HG02759 (cell line): ENCODE measurements around the gene NT5C2.
A peak's percentile ranks its signal among the peaks of the same experiment; 100 is the strongest.

Experiments used
- ATAC-seq: cut with Tn5 transposase; IDR thresholded peaks from one replicate; pipeline ENCODE4 v1.9.1; 2021; ENCODE audit warnings: mild to moderate bottlenecking, moderate library complexity; ENCODE audit not compliant: unreplicated experiment

NT5C2 gene

GRCh38 chr10:103125323-103126267, 67.5 kb downstream of the NT5C2 start:
- peak; percentile 81 for ATAC-seq

DNA sequence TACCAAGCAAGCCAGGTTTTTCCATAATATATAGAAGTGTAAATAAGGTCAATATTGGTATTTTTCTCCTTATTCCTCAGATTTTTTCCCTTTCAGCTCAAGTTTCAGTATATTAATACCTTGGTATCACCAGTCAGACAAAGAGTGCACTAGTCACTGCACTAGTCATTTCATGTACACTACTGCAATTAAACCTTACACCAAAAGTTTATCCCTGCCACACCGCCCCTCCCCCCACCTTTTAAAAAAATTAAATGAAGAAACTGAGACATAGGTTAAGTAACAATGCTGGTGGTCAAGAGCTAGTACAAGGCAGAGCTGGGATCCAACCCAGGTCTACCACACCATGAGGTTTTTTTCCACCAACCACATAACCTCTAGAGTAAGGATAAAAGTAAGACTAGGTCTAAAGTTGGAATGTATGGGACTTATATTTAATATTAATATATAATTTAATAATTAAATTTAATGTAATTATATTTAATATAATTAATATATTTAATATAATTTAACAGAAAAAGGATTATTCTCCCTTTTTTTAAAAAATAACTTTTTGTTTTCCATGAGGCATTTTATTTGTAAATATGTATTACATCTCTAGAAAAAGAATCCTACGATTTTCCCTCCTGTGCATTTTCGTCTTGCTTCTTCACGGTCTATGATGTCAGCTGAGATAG, 68.5 kb downstream of the NT5C2 start:
- no peak for ATAC-seq

DNA sequence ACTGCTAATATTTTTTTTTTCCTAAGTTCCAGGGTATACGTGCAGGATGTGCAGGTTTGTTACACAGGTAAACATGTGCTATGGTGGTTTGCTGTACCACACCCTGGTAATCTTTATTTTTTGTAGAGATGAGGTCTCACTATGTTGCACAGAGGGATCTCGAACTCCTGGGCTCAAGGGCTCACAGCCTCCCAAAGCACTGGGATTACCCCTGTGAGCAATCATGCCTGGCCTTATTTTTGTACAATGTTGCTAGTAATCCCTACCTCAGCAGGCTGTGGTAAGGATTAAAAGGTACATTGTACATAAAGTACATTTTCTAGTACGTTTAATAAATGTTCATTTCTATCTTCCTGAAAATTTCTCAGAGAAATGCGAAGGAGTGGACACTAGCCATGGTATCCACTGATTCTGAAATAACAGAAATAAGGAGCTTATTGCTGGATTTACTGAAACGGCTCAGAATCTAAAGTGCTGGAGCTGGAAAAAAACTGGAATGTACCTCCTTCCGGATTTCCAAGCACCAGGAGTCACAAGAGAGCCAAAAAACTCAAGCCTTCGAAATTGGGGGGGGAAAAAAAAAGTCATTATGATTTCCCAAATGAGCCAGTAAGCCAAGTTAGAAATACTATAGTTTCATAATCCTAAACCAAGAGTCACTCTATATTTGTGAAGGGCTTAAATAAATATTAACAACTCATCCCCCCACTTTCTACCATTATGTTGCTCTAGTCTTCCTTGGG, 69.6 kb downstream of the NT5C2 start:
- ATAC-seq = no peak

GRCh38 chr10:103120977-103121735, 71.9 kb downstream of the NT5C2 start:
- ATAC-seq = no peak

DNA sequence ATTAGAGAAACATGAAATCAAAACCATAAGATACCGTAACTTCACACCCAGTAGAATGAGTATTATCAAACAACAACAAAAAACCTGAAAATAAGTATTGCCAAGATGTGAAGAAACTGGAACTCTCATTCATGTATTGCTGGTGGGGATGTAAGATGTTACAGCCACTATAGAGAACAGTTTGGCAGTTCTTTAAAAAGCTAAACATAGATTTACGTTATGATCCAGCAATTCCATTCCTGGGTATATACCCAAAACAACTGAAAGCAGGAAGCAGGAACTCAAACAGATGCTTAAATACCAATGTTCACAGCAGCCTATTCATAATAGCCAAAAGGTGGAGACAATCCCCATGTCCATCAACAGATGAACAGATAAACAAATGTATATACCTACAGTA, 72.5 kb downstream of the NT5C2 start:
- no peak for ATAC-seq

DNA sequence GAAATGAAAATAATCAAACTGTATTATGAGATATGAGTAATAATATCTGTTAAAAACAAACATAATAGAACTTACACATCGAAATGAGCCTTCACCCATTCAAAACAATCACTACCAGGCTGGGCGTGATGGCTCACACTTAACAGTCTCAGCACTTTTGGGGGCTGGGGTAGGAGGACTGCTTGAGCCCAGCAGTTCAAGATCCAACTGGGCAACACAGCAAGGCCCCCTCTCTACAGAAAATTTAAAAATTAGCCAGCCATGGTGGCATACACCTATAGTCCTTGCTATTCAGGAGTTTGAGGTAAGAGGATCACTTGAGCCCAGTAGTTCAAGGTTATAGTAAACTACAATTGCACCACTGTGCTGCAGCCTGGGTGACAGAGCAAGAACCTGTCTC, 75.8 kb downstream of the NT5C2 start:
- ATAC-seq = no peak

DNA sequence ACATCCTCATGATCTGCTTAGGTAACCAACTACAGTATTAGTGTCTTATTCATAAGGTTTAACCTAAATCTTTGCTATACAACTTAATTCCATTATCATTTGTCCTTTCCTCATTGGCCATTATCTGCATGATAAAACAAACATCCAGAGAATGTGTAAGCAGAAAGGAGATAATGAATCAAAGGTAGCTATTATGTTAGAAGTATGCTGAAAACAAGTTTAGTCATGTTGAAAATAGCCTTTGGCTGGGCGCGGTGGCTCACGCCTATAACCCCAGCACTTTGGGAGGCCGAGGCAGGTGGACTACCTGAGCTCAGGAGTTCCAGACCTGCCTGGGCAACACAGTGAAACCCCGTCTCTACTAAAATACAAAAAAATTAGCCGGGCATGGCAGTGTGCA, 78.2 kb downstream of the NT5C2 start:
- no peak for ATAC-seq

DNA sequence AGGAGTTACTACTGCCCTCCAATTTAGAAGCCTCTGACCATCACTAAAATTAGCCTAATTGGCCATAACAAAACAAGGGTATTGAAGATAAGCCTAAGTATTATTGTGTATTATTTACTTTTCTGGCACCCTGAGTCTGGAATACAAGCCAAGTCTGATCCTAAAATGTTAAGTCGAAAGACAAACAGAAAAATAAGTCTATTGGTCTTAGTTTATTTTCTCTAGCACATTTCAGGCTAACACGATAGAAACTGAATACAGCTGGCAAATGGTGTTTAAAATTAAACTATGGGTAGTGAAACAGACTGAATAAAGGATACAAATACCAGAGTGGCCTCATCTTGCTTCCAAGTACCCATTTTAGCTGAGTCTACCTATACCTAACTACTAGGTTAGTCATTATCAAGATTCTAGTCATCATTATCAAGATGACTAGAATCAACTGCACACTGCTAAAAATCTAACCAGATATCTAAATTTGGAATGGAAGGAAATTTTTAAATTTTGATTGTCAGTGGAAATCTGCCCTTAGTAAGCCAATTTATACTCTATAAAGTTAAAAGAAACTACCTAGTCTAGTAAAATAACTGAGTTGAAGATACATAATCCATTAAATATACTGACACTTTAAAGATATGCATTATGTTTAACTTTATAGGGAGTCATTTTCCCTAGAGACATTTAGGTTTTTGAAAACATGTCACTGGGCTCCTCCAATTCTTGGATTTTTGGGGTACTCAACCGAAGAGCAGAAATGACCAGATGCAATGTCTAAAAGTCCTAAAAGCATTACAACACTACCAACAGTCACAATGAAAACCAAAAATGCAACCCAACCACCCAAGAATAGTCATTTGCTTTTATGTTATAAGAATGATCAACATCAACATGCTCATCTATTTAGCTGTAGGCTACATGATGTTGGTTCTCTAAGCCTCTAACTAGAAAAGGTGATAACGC, 80.9 kb downstream of the NT5C2 start:
- peak; percentile 74 for ATAC-seq

DNA sequence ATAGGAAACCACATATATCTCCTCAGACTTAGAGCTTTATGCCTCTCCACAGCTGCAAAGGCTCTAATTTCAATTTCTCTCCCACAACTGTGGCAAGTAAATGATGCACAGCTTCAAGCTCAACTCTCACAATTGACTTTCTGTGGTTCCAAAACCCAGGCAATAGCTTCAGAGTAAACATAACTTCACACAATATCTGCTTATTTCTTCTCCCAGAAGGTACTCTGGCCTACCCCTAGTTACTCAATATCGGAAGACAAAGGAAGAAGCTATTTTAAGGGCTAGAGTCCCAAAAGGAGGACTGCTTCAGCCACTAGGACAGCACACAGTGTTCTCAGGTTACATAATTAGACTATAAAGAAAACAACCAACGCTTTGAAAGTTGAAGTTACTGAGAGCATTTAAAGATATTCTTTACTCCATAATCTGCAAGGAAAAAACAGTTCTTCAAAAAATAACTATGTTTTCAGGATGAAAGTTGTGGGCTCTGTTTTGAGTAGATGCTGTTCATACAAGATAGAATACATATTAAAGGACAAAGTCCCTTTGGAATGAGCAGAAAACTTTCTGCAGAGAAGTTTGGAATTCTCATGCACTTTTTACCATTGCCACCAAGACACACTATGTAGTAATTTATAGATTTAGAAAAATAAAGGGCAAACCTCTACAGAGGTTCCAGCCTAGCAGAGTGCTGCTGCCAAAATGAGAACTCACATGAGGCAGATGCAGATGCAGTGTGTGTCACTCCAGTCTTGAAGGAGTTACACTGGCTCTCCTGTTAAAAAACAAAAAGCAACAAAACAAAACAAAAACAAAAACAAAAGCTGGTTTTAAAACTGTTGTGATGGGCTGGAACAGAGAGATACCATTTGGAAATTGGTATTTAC, 81.8 kb downstream of the NT5C2 start:
- ATAC-seq = peak; percentile 77

GRCh38 chr10:103110407-103110806, 82.7 kb downstream of the NT5C2 start:
- ATAC-seq = no peak

- ATAC-seq = no peak
These were observed 83.3 kb downstream of the NT5C2 start for GRCh38 chr10:103109821-103110220.

DNA sequence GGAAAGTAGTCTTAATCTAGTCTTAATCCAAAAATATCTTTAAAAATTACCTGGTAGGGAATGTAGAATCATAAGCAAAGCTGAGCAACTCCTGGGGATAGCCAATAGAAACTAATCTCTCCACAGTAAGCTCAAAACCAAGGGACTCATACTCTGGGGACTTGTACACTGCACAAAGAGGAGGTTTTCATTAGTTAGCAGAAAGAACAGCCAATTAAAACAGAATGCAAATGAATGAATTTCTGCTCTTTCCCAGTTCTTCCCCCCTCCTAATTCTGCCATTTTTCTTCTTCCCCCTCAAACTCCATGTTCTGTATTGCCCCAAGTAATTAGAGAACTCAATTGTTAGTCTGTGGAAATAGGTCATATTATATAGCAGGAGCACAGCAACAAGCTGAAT, 86.5 kb downstream of the NT5C2 start:
- ATAC-seq = no peak

DNA sequence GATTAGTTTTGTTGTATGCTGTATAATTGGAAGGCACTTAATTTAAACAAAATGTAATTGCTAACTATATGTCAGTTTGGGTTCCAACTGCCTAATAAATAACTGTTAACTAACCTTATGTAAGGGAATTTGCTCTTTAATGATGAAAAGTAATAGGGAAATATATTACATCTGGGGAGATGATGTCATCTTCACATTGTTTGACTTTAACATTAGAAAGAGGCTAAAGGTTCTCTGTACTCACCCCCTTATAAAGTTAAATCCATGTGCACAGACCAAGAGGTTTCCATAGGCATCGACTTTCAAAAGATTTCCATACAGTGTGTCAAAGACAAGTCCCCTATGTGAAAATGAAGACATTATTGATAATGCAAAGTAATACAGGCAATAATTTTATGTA, 87.6 kb downstream of the NT5C2 start:
- ATAC-seq = no peak

GRCh38 chr10:103104721-103105120, 88.4 kb downstream of the NT5C2 start:
- ATAC-seq = no peak

GRCh38 chr10:103103989-103104388, 89.1 kb downstream of the NT5C2 start:
- no peak for ATAC-seq

- ATAC-seq = no peak
These were observed 90.9 kb downstream of the NT5C2 start for GRCh38 chr10:103102195-103102594.

GRCh38 chr10:103100620-103101019, 92.5 kb downstream of the NT5C2 start:
- ATAC-seq = no peak

DNA sequence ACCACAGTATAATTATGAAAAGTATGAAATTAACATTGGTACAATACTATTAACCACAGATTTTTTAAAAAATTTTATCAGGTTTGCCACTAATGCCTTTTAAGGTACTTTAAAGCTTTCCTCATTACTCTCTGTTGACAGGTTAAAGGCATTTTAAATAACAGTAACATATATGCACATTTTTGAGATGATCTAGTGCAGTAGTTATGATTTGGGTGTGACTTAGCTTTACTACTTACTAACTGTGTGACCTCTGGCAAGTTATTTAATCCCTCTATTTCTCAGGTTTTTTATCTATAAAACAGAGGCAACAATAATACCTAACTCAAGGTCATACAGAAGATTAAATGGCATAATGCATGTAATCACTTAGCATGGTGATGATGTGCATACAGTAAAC, 94.8 kb downstream of the NT5C2 start:
- ATAC-seq = no peak

- no peak for ATAC-seq
These were observed 96.9 kb downstream of the NT5C2 start for GRCh38 chr10:103096130-103096529.
